Astrocyte (in vitro differentiated cells and primary cell): ENCODE measurements around the gene GALNT17.
"Not testable (repeated sequence)": the region's sequence is repeated elsewhere in the genome, so short reads cannot be mapped to it uniquely, and the experiment has no call there.

Source experiments
- EZH2 ChIP-seq: IDR thresholded peaks from 2 replicates; pipeline ENCODE4 v1.6.1; 2012; ENCODE audit warnings: mild to moderate bottlenecking, low read length, inconsistent platforms; ENCODE audit not compliant: insufficient read depth
- TF ChIP-seq, protein P1 (sequence below): IDR thresholded peaks from 2 replicates; pipeline ENCODE4 v1.5.1; 2011; ENCODE audit warnings: low read depth, mild to moderate bottlenecking, inconsistent platforms, low read length, moderate library complexity; ENCODE audit not compliant: insufficient read depth

DNA sequence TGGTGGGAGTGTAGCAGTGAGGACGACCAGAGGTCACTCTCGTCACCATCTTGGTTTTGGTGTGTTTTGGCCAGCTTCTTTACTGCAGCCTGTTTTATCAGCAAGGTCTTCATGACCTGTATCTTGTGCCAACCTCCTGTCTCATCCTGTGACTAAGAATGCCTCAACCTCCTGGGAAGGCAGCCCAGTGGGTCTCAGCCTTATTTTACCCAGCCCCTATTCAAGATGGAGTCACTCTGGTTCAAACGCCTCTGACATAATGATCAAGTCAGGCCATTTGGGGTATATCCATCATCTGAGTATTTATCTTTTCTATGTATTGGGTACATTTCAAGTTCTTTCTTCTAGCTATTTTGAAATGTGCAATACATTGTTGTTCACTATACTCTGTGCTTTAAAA lies 503.9 kb downstream of the GALNT17 start:
- TF ChIP-seq, protein P1, sequence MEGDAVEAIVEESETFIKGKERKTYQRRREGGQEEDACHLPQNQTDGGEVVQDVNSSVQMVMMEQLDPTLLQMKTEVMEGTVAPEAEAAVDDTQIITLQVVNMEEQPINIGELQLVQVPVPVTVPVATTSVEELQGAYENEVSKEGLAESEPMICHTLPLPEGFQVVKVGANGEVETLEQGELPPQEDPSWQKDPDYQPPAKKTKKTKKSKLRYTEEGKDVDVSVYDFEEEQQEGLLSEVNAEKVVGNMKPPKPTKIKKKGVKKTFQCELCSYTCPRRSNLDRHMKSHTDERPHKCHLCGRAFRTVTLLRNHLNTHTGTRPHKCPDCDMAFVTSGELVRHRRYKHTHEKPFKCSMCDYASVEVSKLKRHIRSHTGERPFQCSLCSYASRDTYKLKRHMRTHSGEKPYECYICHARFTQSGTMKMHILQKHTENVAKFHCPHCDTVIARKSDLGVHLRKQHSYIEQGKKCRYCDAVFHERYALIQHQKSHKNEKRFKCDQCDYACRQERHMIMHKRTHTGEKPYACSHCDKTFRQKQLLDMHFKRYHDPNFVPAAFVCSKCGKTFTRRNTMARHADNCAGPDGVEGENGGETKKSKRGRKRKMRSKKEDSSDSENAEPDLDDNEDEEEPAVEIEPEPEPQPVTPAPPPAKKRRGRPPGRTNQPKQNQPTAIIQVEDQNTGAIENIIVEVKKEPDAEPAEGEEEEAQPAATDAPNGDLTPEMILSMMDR = not testable (repeated sequence)
- TF ChIP-seq EZH2 = not testable (repeated sequence)
